HG03159 (cell line): ENCODE data around the gene FAM162A.
"Not testable (repeated sequence)": the region's sequence is repeated elsewhere in the genome, so short reads cannot be mapped to it uniquely, and the experiment has no call there.

Source experiments
- ATAC-seq: cut with Tn5 transposase; IDR thresholded peaks from one replicate; pipeline ENCODE4 v1.9.1; 2021; ENCODE audit warnings: mild to moderate bottlenecking, moderate library complexity; ENCODE audit not compliant: unreplicated experiment

FAM162A gene, protein sequence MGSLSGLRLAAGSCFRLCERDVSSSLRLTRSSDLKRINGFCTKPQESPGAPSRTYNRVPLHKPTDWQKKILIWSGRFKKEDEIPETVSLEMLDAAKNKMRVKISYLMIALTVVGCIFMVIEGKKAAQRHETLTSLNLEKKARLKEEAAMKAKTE

DNA sequence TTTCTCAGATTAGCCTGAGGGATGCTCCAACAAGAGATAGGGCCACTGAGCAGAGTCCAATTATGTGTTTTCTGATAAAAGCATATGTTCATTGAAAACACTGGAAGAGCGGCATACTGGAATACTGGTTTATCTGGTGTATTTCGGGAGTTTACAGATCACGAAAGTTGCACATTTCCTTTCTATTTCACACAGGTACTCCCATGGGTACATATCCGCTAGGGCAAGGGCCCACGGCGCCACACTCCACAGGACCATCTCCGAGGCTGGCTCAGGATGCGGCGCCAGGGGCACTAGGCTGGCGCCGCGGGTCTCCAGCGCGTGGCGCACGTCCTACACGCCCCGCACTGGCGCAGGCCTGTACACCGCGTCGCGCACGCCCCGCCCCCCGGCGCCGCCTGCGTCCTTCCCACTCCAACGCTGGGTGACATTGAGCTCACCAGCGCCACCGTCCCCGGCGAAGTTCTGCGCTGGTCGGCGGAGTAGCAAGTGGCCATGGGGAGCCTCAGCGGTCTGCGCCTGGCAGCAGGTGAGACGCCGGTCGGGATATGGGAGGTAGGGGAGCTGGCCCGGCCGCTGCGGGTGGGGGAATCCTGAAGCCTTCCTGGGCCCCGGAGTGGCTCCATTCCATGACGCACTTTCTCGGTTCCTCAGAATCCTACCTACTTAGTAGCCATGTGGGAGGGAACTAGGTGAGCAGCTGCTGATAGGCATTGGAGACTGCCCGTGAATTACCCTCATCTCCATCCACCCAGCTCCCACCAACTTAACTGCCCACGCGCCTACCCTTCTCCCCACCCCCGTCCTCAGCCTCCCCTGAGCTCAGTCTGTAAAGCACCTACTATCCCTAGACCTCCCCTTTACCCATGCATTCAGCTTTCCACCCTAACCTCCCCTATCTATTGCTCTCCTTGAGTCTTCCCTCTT, at the start of gene FAM162A:
FAM162A (plus strand) TSS at position 412 of the 927 bp plus-strand sequence; CDS start at position 496, 84 bp downstream.
- peak; percentile 94 for ATAC-seq

DNA sequence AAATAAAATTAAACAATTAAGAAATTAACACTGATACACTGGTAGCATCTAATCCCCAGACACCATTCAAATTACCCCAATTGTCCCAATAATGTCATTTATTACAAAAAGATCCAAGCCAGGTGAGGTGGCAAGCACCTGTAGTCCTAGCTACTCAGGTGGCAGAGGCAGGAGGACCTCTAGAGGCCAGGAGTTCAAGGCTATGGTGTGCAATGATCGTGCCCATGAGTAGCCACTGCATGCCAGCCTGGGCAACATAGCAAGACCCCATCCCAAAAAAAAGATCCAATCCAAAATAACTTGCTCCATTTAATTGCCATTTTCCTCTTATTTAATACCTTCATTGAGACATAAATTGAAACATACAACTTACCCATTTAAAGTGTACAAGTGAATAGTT, 41.2 kb upstream of the FAM162A start:
- ATAC-seq: no peak

DNA sequence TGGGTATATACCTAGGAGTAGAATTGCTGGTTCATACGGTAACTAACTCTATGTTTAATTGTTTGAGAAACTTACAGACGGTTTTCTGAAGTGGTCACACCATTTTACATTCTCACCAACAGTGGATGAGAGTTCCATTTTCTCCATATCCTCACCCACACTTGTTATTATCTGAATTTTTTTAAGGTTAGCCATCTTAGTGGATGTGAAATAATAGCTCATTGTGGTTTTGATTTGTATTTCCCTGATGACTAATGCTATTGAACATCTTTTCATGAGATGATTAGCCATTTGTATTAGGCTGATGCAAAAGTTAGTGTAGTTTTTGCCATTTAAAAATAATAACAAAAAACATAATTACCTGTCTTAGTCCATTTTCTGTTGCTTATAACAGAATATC, 40.3 kb upstream of the FAM162A start:
- ATAC-seq: no peak

DNA sequence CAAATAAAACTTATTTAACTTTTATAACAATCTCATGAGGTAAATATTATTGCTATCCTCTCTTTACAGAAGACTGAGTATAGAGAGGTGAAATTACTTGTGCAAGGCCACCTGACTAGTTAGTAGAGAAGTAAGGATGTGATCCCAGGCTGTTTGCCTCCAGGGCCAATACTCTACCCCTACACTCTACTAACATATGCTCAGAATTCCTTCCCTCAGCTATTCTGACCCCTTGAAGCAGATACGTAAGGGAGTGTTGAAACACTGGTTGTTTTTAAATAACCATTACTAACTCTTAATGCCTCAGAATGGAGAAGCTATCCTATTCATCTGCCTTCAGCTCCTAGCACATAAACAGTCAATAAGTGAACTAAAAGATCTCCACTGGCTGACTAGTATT, 34.8 kb upstream of the FAM162A start:
- ATAC-seq: no peak

DNA sequence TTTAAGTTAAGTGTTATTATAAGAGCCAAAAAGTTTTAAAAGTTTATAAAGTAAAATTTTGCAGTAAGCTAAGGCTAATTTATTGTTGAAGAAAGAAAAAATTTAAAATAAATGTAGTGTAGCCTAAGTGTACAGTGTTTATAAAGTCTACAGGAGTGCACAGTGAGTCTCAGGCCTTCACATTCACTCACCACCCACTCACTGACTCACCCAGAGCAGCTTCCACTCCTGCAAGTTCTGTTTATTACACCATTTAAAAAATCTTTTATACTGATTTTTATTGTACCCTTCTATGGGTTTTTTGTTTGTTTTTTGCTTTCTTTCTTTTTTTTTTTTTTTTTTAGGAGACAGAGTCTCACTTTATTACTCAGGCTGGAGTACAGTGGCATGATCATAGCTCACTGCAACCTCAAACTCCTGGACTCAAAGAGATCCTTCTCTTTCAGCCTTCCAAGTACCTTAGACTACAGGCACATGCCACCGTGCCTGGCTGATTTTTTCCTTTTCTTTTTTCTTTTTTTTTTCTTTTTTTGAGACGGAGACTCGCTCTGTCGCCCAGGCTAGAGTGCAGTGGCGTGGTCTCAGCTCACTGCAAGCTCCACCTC, 33.1 kb upstream of the FAM162A start:
- ATAC-seq: no peak

DNA sequence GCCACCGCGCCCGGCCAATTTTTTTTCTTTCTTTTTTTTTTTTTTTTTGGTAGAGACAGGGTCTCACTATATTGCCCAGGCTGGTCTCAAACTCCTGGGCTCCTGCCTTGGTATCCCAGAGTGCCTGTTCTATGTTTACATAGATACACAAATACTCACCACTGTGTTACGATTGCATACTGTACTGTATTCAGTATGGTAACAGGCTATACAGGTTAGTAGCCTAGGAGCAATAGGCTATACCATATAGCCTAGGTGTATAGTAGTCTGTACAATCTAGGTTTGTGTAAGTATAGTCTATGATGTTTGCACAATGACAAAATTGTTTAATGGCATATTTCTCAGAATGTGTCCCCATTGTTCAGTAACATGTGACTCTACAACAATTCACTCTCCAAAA, 32.4 kb upstream of the FAM162A start:
- ATAC-seq: no peak

DNA sequence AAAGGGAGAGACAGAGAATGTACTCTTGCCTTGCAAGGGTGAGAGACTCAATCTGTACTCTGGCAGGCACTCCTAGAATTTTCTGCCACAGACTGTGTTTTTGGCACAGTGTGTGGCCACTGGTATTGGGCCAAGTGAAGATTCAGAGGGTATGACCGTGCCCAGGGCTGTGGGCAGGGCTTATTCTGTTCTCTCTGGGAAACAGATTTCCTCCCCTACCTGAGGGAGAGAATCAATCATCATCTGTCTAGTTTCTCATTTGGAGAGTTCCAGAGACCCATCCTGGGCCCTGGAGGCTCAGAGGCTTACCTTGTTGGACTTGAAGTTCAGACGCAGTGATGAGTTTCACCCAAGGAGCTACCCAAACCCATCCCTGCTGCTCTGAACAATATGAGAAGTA, 30.8 kb upstream of the FAM162A start:
- ATAC-seq: no peak

DNA sequence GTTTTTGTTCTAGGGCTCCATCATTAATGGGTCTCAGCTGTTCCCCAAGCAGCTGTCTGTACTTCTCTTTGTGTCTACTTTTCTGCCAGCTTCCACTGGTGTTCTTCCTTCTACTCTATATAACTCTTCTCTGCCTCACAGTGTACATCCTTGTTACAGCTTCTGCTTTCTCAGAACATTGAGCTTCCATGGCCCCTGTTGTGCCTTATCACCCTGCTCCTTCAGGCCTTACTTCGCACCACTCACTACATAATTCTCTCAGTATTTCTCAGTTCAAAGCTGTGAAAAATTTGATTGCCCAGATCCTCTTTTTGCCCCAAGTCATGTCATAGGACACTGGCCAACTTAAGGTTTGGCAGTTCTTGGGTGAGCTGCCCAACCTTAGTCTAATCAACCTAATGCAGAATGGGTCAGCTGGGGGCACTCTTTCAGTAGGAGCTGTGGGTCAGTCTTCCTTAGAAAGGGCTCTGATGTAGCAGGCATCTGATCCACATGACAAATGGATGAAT, 30.0 kb upstream of the FAM162A start:
- no peak for ATAC-seq

DNA sequence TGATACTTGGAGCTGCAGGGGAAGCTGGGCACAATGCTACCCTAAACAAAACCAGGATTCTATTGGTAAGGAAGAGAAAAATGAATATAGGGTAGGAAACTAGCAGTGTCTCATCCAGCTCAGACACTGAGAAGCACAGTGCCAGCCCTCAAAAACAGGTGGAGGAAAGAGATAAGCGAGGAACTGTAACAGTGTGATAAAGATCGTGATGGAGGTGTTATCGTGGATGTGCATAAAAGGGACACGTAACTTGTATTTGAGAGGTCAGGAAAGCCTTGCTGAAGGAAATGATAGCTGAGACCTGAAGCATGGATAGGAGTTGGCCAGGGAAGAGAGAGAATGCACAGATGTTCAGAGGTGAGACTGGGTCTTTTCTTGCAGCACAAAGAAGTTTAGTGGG, 28.4 kb upstream of the FAM162A start:
- no peak for ATAC-seq

DNA sequence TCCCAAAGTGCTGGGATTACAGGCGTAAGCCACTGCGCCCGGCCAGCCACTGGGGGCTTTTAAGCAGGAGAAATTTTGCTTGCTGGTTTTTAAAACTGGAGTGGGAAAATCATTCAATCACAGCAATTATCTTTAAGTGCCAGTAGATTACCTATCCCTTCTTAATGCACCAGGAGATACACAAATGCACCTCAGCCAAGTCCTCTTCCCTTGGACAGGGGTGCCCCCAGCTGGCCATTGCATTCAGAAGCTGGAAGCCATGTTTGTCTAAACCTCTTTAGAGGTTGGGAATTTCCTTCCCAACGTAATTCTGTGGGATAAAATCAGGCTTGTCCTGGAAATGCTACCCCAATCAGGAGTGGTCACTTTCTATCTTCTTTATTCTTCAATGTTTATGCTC, 27.6 kb upstream of the FAM162A start:
- no peak for ATAC-seq

DNA sequence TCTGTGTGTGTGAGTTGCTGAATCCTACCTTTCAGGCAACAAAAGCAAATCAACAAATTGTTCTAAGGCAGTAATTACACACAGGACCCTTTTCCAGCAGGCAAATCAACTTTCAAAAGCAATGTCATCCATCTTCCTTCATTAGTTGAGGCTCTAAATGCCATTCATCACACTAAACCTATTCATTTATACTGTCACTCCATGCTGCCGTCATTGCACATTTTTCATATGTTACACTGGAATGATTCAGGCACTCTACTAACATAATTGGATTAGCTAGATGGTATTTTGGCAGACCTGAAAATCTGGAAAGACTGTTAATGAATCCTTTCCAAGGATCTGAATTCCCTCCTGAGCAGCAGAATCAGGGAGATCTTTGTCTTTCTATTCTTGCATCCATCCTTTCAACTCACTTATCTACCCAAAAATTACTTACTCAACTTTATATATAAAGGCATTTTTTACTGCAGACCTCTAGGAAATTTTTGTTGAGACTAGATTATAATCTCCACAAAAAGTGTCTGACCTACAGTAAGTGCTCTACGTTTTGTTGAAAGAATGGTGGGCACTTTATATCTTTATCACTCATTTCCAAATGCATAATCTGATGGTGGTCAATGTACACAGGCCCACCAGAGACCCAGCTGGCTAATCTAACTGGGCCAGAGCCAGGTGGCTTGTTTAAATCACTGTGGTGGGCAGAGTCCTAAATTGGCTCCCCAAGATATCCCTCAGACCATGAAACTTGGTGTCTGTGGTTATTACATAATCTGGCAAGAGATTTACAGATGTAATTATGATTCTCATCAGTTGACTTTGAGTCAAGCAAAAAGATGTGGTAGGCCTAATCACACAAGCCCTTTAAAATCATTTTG, 25.9 kb upstream of the FAM162A start:
- no peak for ATAC-seq

DNA sequence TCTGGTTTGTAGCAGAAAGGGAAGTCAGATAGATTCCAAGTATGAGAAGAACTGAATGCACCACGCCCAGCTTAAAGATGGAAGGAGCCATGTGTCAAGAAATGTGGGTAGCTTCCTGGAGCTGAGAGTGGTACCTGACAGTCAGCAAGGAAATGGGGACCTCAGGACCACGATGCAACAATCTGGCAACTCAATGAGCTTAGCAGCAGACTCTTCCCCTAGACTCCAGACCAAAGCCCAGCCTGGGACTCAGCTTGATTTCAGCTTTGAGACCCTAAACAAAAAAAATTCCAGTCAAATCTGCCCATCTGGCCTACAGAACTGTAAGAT, 25.3 kb upstream of the FAM162A start:
- no peak for ATAC-seq

DNA sequence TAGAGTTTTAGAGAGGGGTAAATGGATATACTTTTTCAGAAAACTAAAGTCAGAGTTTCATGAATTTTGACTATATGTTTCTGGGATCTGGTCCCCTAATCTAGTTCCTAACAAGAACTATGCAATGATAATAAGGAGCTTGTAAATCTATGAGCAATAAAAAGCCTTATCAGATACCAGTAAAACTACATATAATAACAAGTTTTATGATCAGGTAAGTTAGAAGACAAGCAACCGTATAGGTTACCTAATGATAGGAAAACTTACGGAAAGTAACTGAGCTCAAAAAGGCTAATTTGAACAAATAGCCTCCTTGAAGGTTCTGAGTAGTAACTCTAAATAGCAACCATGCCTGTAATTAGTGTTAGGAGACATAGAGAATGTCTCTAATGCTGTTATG, 22.0 kb upstream of the FAM162A start:
- ATAC-seq: no peak

DNA sequence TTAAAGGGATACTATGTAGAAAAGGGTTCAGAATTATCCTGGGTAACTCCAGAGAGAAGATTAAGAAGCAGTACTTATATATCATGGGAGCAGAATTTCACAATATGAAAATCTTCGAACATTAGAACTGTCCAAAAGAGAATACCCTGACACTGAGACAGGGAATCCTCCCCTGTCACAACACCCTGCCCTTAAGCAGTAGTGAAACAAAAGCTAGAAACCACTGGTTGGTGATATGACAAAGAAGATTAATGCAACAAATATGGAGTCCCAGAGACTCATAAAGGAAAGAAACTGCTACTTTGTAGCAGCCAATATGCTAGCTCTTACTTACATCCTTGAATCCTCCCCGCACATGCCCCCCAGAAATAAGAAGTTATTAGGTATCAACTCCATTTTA, 19.5 kb upstream of the FAM162A start:
- ATAC-seq: no peak

DNA sequence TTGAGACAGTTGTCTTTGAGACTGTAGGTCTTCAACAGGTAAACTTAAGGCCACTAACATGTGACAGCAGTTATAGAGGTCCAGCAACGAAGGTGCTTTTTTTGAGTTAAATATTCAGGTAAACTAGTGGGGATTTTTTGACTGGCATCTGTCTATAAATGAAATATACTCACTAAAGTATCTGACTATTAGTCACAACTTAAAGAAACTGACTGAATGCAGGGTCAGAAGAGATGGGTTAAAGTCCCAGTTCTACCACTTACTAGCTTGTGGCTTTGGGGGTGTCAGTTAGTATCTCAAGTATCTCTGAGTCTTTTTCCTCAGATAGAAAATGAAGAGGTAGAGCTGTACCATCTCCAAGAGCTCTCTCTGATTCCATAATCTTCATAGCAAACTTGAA, 18.9 kb upstream of the FAM162A start:
- no peak for ATAC-seq

DNA sequence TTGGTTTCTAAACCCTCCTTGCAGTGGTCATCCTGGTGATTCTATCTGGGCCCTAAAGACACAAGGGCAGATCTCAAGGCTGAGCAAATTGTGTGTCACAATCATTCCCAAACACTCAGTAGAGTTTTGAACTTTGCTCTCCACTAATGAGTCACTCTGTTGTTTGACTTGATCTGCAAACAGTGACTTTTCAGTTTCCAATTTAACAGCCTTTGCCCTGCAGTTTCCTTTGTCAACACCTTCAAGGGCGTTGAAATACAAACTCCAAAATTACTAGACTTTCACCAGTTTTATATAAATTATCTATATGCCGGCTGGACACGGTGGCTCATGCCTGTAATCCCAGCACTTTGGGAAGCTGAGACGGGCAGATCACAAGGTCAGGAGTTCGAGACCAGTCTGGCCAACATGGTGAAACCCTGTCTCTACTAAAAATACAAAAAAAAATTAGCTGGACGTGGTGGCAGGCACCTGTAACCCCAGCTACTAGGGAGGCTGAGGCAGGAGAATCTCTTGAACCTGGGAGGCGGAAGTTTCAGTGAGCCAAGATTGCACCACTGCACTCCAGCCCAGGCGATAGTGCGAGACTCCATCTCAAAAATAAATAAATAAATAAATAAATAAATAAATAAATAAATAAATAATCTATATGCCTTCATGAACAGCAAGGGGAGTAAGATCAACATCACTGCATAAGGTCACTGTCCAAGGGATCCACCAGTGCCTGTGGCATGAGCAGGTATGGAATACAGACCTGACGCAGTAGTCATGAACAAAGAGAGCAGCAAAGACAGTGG, 18.2 kb upstream of the FAM162A start:
- not testable (repeated sequence) for ATAC-seq

DNA sequence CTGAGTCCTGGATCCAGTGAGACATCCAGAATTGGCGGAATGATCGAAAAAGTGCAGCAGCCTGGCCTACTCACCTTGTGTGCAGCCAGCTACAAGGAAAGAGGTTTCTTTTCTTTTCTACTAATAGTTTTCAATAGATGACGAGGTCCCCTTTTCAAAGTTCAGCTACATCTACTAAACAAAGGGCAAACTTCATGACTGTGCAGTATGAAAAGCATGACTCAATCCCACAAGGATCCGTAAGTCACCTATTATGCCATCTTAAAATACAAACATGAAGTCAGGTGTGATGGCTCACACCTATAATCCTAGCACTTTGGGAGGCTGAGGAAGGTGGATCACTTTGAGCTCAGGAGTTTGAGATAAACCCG, 17.6 kb upstream of the FAM162A start:
- ATAC-seq: no peak

DNA sequence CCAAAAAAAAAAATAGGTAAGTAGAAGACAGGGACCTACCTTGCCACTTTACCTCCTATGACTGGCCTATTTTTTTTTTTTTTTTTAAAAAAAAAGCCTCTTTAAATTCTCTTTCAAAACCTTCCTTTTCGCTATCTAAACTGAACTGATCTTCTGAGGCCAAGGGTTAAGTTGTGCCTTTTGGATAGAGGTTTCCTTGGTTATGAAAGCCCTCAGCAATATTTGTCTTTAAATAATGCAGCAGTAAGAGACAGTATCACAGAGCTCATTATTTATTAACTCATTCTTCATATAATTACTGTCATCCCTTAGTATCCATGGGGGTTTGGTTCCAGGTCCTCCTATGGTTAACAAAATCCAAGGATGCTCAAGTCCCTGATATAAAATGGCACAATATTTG, 9.9 kb upstream of the FAM162A start:
- ATAC-seq: no peak

DNA sequence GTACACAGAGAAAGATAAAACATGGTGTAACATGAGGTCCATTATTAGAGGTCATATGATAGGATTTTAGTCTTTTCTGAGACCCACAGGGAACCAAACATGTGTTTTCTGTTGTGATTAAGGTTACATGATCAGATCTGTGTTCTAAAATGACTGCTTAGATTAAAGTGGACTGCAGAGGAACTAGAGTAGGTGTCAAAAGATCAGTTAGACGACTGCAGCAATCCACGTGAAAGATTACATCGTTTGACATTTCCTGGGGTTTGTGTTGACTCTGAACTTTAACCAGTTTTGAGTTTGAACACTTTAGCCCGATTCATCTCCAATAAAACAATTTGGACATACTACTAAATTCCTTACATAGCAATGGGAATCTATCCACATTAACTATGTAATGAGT, 6.0 kb upstream of the FAM162A start:
- no peak for ATAC-seq
